Panc1 (cell line): ENCODE results near the gene DYNC2LI1. TPM values are rescaled to one million over a fixed set of nuclear protein-coding genes. Genes with fewer than 3 reads are reported as not detected.

ENCODE experiments used
- ATAC-seq: fragments of 200-7000 bp; cut with Tn5 transposase; 2 replicates; pipeline ENCODE4 v1.9.1; 2020; ENCODE audit warnings: mild to moderate bottlenecking, moderate library complexity
- BruUV-seq: library from RNA; stranded (reverse); fragments of 400-500 nt; replicated peaks from 2 replicates; lab custom pipeline; 2021; lab: Mats Ljungman, UMichigan
- CTCF ChIA-PET: fragments of 300-600 bp; sonication (Branson Sonifier 250); formaldehyde crosslinking; loops from one replicate; lab custom pipeline; 2022; ENCODE audit warnings: antibody characterized with exemption; lab: Charles Lee
- POLR2A ChIA-PET: fragments of 300-600 bp; sonication (Branson Sonifier 250); formaldehyde crosslinking; loops from one replicate; lab custom pipeline; 2022; ENCODE audit warnings: antibody characterized with exemption; lab: Charles Lee
- DNase-seq: peaks from one replicate; pipeline ENCODE4 v3.0.0-alpha.2; 2010; ENCODE audit warnings: low read depth, low spot score
- H3K27ac ChIP-seq: 2 replicates; pipeline ENCODE4 v1.5.1; 2011; ENCODE audit warnings: mild to moderate bottlenecking, low read length, inconsistent platforms
- H3K27me3 ChIP-seq: fragments of 200-500 bp; sonication (Bioruptor generic); 2 replicates; pipeline ENCODE4 v1.6.0; 2014; ENCODE audit warnings: low read length, inconsistent platforms; ENCODE audit not compliant: control insufficient read depth, insufficient read depth
- H3K36me3 ChIP-seq: fragments of 200-500 bp; sonication (Bioruptor generic); 2 replicates; pipeline ENCODE4 v1.5.1; 2014; ENCODE audit warnings: inconsistent platforms, mild to moderate bottlenecking, low read length, moderate library complexity; ENCODE audit not compliant: control insufficient read depth, insufficient read depth
- H3K4me1 ChIP-seq: 2 replicates; pipeline ENCODE4 v1.5.1; 2011; ENCODE audit warnings: inconsistent platforms, mild to moderate bottlenecking, low read length, moderate library complexity; ENCODE audit not compliant: control insufficient read depth, insufficient read depth
- H3K4me3 ChIP-seq, 2 experiments: 2 replicates each; pipeline ENCODE4 v1.5.1; 2011 to 2012; ENCODE audit warnings: low read depth in 2 of 2, low read length in 2 of 2, mild to moderate bottlenecking in 2 of 2, inconsistent platforms in 1 of 2, moderate library complexity in 1 of 2
- H3K9me3 ChIP-seq: fragments of 200-500 bp; sonication (Bioruptor generic); 2 replicates; pipeline ENCODE4 v1.5.1; 2014; ENCODE audit warnings: low read depth, mild to moderate bottlenecking, inconsistent platforms, low read length, moderate library complexity; ENCODE audit not compliant: control insufficient read depth, insufficient read depth
- POLR2AphosphoS5 ChIP-seq: IDR thresholded peaks from 2 replicates; pipeline ENCODE4 v1.6.1; 2012; ENCODE audit warnings: mild to moderate bottlenecking, low read depth, low read length, moderate library complexity
- REST ChIP-seq, 2 experiments: IDR thresholded peaks; 2 replicates each; pipeline ENCODE4 v1.6.1; 2011 to 2012; ENCODE audit warnings: low read depth in 2 of 2, control low read depth in 1 of 2, low read length in 1 of 2, mild to moderate bottlenecking in 1 of 2, moderate library complexity in 1 of 2; ENCODE audit not compliant: insufficient read depth in 1 of 2
- SIN3A ChIP-seq: IDR thresholded peaks from 2 replicates; pipeline ENCODE4 v1.6.1; 2012; ENCODE audit warnings: low read depth, mild to moderate bottlenecking, low read length, moderate library complexity, borderline replicate concordance; ENCODE audit not compliant: insufficient read depth
- TCF7L2 ChIP-seq: IDR thresholded peaks from 2 replicates; pipeline ENCODE4 v1.6.1; 2011; ENCODE audit warnings: mild to moderate bottlenecking, low read depth, low read length, inconsistent platforms
- in situ Hi-C: cut with HindIII; loops from 2 replicates; pipeline ENCODE4 v1.10.0; 2016; ENCODE audit warnings: low sequenced_read_pairs, low pct_unique_long_range_greater_than_20kb
- intact Hi-C: fragments of 100-400 bp; cut with micrococcal nuclease; formaldehyde crosslinking; loops from one replicate; pipeline ENCODE4 v1.10.0; 2022; ENCODE audit not compliant: unreplicated experiment
- total RNA-seq: library from RNA; stranded (reverse); gene quantifications from one replicate; pipeline ENCODE4 v1.2.1, GENCODE V29; 2021; ENCODE audit not compliant: unreplicated experiment
- TF ChIP-seq, protein P1 (sequence below): fragments of 450-650 bp; IDR thresholded peaks from 2 replicates; pipeline ENCODE4 v1.5.1; 2017; ENCODE audit warnings: mild to moderate bottlenecking

DYNC2LI1 gene
- total RNA-seq, 1 experiment from 2014 or later = 8.5 TPM

GRCh38 chr2:43851011-43851980 is 77.5 kb downstream of the DYNC2LI1 start:
- H3K36me3 ChIP-seq = no peaks in the 10 kb centered on the region
- TF ChIP-seq POLR2AphosphoS5 = no peak
- TF ChIP-seq REST (IDR thresholded peaks at IDR 0.05; ENCODE audit: insufficient read depth in 1 of 2, low read depth in 2 of 2, low read length in 1 of 2) = no peak
- TF ChIP-seq, protein P1, sequence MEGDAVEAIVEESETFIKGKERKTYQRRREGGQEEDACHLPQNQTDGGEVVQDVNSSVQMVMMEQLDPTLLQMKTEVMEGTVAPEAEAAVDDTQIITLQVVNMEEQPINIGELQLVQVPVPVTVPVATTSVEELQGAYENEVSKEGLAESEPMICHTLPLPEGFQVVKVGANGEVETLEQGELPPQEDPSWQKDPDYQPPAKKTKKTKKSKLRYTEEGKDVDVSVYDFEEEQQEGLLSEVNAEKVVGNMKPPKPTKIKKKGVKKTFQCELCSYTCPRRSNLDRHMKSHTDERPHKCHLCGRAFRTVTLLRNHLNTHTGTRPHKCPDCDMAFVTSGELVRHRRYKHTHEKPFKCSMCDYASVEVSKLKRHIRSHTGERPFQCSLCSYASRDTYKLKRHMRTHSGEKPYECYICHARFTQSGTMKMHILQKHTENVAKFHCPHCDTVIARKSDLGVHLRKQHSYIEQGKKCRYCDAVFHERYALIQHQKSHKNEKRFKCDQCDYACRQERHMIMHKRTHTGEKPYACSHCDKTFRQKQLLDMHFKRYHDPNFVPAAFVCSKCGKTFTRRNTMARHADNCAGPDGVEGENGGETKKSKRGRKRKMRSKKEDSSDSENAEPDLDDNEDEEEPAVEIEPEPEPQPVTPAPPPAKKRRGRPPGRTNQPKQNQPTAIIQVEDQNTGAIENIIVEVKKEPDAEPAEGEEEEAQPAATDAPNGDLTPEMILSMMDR = no peak
- TF ChIP-seq TCF7L2 = no peak
- no peak for TF ChIP-seq SIN3A
- BruUV-seq = no TSS peak
- in situ Hi-C loops = no loop called here
- ATAC-seq (no peak), DNase-seq (no peak)
- CTCF ChIA-PET = interaction anchor here (0.7 kb wide), 1 partner anchor 214 kb away, joined by 3 read pairs; the partner anchor contains the start of gene PLEKHH2
- H3K4me1 ChIP-seq = peaks cover 5% of the 10 kb centered on the region
- intact Hi-C loops = no loop called here
- POLR2A ChIA-PET = no interaction called here
- H3K9me3 ChIP-seq = no peaks in the 10 kb centered on the region
- H3K27me3 ChIP-seq = peaks cover 15% of the 10 kb centered on the region
- no peak overlapping the region for H3K4me3 ChIP-seq
- no peak overlapping the region for H3K27ac ChIP-seq

DNA sequence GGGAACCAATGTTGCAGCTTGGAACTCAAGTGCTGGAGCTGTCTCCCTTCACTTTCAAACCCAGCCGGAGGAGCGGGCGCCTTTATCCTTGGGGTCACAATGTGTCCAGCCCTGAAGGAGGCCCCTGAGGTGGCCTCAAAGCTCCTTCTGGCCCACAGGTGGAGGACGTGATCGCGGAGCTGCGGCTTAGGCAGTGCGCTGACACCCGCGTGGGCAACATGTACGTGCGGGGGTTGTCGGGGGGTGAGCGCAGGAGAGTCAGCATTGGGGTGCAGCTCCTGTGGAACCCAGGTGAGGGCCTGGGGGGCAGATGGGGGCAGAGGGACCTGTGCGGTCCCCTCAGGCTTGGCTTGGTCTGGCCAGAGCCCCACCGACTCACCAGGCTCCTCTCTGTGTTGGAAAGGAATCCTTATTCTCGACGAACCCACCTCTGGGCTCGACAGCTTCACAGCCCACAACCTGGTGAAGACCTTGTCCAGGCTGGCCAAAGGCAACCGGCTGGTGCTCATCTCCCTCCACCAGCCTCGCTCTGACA is 78.4 kb downstream of the DYNC2LI1 start:
- intact Hi-C loops = no loop called here

More for the DNA sequence above, 78.4 kb downstream of the DYNC2LI1 start:
- H3K36me3 ChIP-seq = no peaks in the 10 kb centered on the region
- TF ChIP-seq POLR2AphosphoS5 (no peak), REST (IDR thresholded peaks at IDR 0.05; ENCODE audit: insufficient read depth in 1 of 2, low read depth in 2 of 2, low read length in 1 of 2) (no peak), SIN3A (no peak), TCF7L2 (no peak)
- TF ChIP-seq, protein P1 = no peak
- ChIA-PET POLR2A (no interaction called here), CTCF (no interaction called here)
- no TSS peak for BruUV-seq
- H3K27ac ChIP-seq = no peak overlapping the region
- DNase-seq (no peak), ATAC-seq (no peak)
- no peaks in the 10 kb centered on the region for H3K9me3 ChIP-seq
- peaks cover 5% of the 10 kb centered on the region for H3K4me1 ChIP-seq
- peaks cover 23% of the 10 kb centered on the region for H3K27me3 ChIP-seq
- H3K4me3 ChIP-seq = no peak overlapping the region
- in situ Hi-C loops = no loop called here
